Measurements from ENCODE around the gene SRGAP2C. TPM values are rescaled to one million over a fixed set of nuclear protein-coding genes. Genes with fewer than 3 reads are reported as not detected.
"Not testable (repeated sequence)": the region's sequence is repeated elsewhere in the genome, so short reads cannot be mapped to it uniquely, and the experiment has no call there.

Gene SRGAP2C
- total RNA-seq, 2 experiments from 2014 or later: 16.4 to 18.5 TPM

GRCh38 chr1:121279548-121279898 is 94.7 kb downstream of the SRGAP2C start:
- H3K4me3 Mint-ChIP-seq; H3K27ac Mint-ChIP-seq; H3K27me3 Mint-ChIP-seq (ENCODE audit: low read depth); H3K4me1 Mint-ChIP-seq (ENCODE audit: low read depth); H3K9me3 Mint-ChIP-seq; DNase-seq; intact Hi-C loops (cut with micrococcal nuclease); CTCF ChIA-PET; H3K36me3 Mint-ChIP-seq (ENCODE audit: low read depth): not testable (repeated sequence)

GRCh38 chr1:121280699-121281317 is 96.0 kb downstream of the SRGAP2C start:
- H3K27ac Mint-ChIP-seq; DNase-seq; intact Hi-C loops (cut with micrococcal nuclease); H3K4me1 Mint-ChIP-seq (ENCODE audit: low read depth); H3K4me3 Mint-ChIP-seq; H3K36me3 Mint-ChIP-seq (ENCODE audit: low read depth); CTCF ChIA-PET; H3K27me3 Mint-ChIP-seq (ENCODE audit: low read depth); H3K9me3 Mint-ChIP-seq: not testable (repeated sequence)

GRCh38 chr1:121281480-121281879 is 96.7 kb downstream of the SRGAP2C start:
- CTCF ChIA-PET; intact Hi-C loops (cut with micrococcal nuclease); H3K4me1 Mint-ChIP-seq (ENCODE audit: low read depth); H3K4me3 Mint-ChIP-seq; H3K9me3 Mint-ChIP-seq; H3K36me3 Mint-ChIP-seq (ENCODE audit: low read depth); H3K27ac Mint-ChIP-seq; DNase-seq; H3K27me3 Mint-ChIP-seq (ENCODE audit: low read depth): not testable (repeated sequence)

GRCh38 chr1:121283587-121284180 is 98.9 kb downstream of the SRGAP2C start:
- H3K27ac Mint-ChIP-seq; DNase-seq; H3K9me3 Mint-ChIP-seq; H3K36me3 Mint-ChIP-seq (ENCODE audit: low read depth); H3K4me3 Mint-ChIP-seq; CTCF ChIA-PET; intact Hi-C loops (cut with micrococcal nuclease); H3K4me1 Mint-ChIP-seq (ENCODE audit: low read depth); H3K27me3 Mint-ChIP-seq (ENCODE audit: low read depth): not testable (repeated sequence)

- intact Hi-C loops (cut with micrococcal nuclease); H3K27me3 Mint-ChIP-seq (ENCODE audit: low read depth); H3K36me3 Mint-ChIP-seq (ENCODE audit: low read depth); DNase-seq; H3K4me3 Mint-ChIP-seq; H3K4me1 Mint-ChIP-seq (ENCODE audit: low read depth); H3K9me3 Mint-ChIP-seq; CTCF ChIA-PET; H3K27ac Mint-ChIP-seq: not testable (repeated sequence)
These were observed 107.8 kb downstream of the SRGAP2C start for GRCh38 chr1:121292590-121292989.

GRCh38 chr1:121293263-121294204 is 108.8 kb downstream of the SRGAP2C start:
- DNase-seq; CTCF ChIA-PET; H3K36me3 Mint-ChIP-seq (ENCODE audit: low read depth); H3K27ac Mint-ChIP-seq; intact Hi-C loops (cut with micrococcal nuclease); H3K4me3 Mint-ChIP-seq; H3K27me3 Mint-ChIP-seq (ENCODE audit: low read depth); H3K4me1 Mint-ChIP-seq (ENCODE audit: low read depth); H3K9me3 Mint-ChIP-seq: not testable (repeated sequence)

- H3K9me3 Mint-ChIP-seq; H3K4me3 Mint-ChIP-seq; H3K4me1 Mint-ChIP-seq (ENCODE audit: low read depth); H3K36me3 Mint-ChIP-seq (ENCODE audit: low read depth); CTCF ChIA-PET; H3K27me3 Mint-ChIP-seq (ENCODE audit: low read depth); H3K27ac Mint-ChIP-seq; intact Hi-C loops (cut with micrococcal nuclease); DNase-seq: not testable (repeated sequence)
These were observed 109.4 kb downstream of the SRGAP2C start for GRCh38 chr1:121294205-121294570.

- H3K27me3 Mint-ChIP-seq (ENCODE audit: low read depth); H3K36me3 Mint-ChIP-seq (ENCODE audit: low read depth); H3K4me1 Mint-ChIP-seq (ENCODE audit: low read depth); DNase-seq; intact Hi-C loops (cut with micrococcal nuclease); H3K27ac Mint-ChIP-seq; H3K9me3 Mint-ChIP-seq; H3K4me3 Mint-ChIP-seq; CTCF ChIA-PET: not testable (repeated sequence)
These were observed 111.8 kb downstream of the SRGAP2C start for GRCh38 chr1:121296563-121296962.

GRCh38 chr1:121298529-121298928 is 113.8 kb downstream of the SRGAP2C start:
- H3K27ac Mint-ChIP-seq; intact Hi-C loops (cut with micrococcal nuclease); CTCF ChIA-PET; DNase-seq; H3K36me3 Mint-ChIP-seq (ENCODE audit: low read depth); H3K4me1 Mint-ChIP-seq (ENCODE audit: low read depth); H3K27me3 Mint-ChIP-seq (ENCODE audit: low read depth); H3K9me3 Mint-ChIP-seq; H3K4me3 Mint-ChIP-seq: not testable (repeated sequence)

GRCh38 chr1:121299514-121300149 is 114.9 kb downstream of the SRGAP2C start:
- H3K4me1 Mint-ChIP-seq (ENCODE audit: low read depth); intact Hi-C loops (cut with micrococcal nuclease); H3K27me3 Mint-ChIP-seq (ENCODE audit: low read depth); CTCF ChIA-PET; H3K4me3 Mint-ChIP-seq; H3K36me3 Mint-ChIP-seq (ENCODE audit: low read depth); H3K27ac Mint-ChIP-seq; DNase-seq; H3K9me3 Mint-ChIP-seq: not testable (repeated sequence)

- DNase-seq; H3K9me3 Mint-ChIP-seq; CTCF ChIA-PET; H3K27me3 Mint-ChIP-seq (ENCODE audit: low read depth); H3K4me3 Mint-ChIP-seq; H3K27ac Mint-ChIP-seq; H3K36me3 Mint-ChIP-seq (ENCODE audit: low read depth); H3K4me1 Mint-ChIP-seq (ENCODE audit: low read depth); intact Hi-C loops (cut with micrococcal nuclease): not testable (repeated sequence)
These were observed 117.1 kb downstream of the SRGAP2C start for GRCh38 chr1:121301876-121302275.

GRCh38 chr1:121307759-121308158 is 123.0 kb downstream of the SRGAP2C start:
- H3K9me3 Mint-ChIP-seq; H3K4me1 Mint-ChIP-seq (ENCODE audit: low read depth); CTCF ChIA-PET; H3K27me3 Mint-ChIP-seq (ENCODE audit: low read depth); DNase-seq; H3K36me3 Mint-ChIP-seq (ENCODE audit: low read depth); H3K4me3 Mint-ChIP-seq; intact Hi-C loops (cut with micrococcal nuclease); H3K27ac Mint-ChIP-seq: not testable (repeated sequence)
